Osteoblast (primary cell): ENCODE results near the gene PAX2. TPM values are rescaled to one million over a fixed set of nuclear protein-coding genes. Genes with fewer than 3 reads are reported as not detected.
"Not testable (repeated sequence)": the region's sequence is repeated elsewhere in the genome, so short reads cannot be mapped to it uniquely, and the experiment has no call there.

ENCODE experiments used
- DNase-seq: peaks from one replicate; pipeline ENCODE4 v3.0.0; 2011; ENCODE audit warnings: low spot score, mixed read lengths; ENCODE audit not compliant: insufficient read length; ENCODE audit errors: missing footprints
- H2AFZ ChIP-seq: 2 replicates; pipeline ENCODE4 v1.6.0; 2011; ENCODE audit warnings: mild to moderate bottlenecking, low read length
- H3K27ac ChIP-seq: 2 replicates; pipeline ENCODE4 v1.5.1; 2011; ENCODE audit warnings: mild to moderate bottlenecking, low read depth, low read length, moderate library complexity
- H3K27me3 ChIP-seq: 2 replicates; pipeline ENCODE4 v1.6.0; 2012; ENCODE audit warnings: mild to moderate bottlenecking, control low read depth, inconsistent platforms, low read length, moderate library complexity; ENCODE audit not compliant: insufficient read depth
- H3K36me3 ChIP-seq: 2 replicates; pipeline ENCODE4 v1.5.1; 2011; ENCODE audit warnings: mild to moderate bottlenecking, low read length, control low read depth, moderate library complexity; ENCODE audit not compliant: insufficient read depth
- H3K4me1 ChIP-seq: 2 replicates; pipeline ENCODE4 v1.5.1; 2011; ENCODE audit warnings: mild to moderate bottlenecking, low read length, control low read depth, moderate library complexity; ENCODE audit not compliant: insufficient read depth
- H3K4me2 ChIP-seq: 2 replicates; pipeline ENCODE4 v1.6.0; 2011; ENCODE audit warnings: mild to moderate bottlenecking, low read length; ENCODE audit not compliant: insufficient read depth
- H3K4me3 ChIP-seq: fragments of 200-600 bp; sonication (generic); 3 replicates; pipeline ENCODE4 v1.5.1; 2012; ENCODE audit warnings: mild to moderate bottlenecking, low read length, inconsistent platforms; ENCODE audit not compliant: insufficient read depth
- H3K79me2 ChIP-seq: 2 replicates; pipeline ENCODE4 v1.6.0; 2012; ENCODE audit warnings: mild to moderate bottlenecking, low read length, control low read depth, inconsistent platforms; ENCODE audit not compliant: insufficient read depth
- H3K9me3 ChIP-seq: 2 replicates; pipeline ENCODE4 v1.5.1; 2011; ENCODE audit warnings: low read depth, low read length, control low read depth
- H4K20me1 ChIP-seq: 2 replicates; pipeline ENCODE4 v1.6.0; 2012; ENCODE audit warnings: mild to moderate bottlenecking, low read length, control low read depth; ENCODE audit not compliant: insufficient read depth
- total RNA-seq: library from RNA; depleted of rRNA; stranded (reverse); fragments of >200 nt; gene quantifications from 2 replicates; pipeline ENCODE4 v1.2.3, GENCODE V29; 2012
- TF ChIP-seq, protein P1 (sequence below): IDR thresholded peaks from 2 replicates; pipeline ENCODE4 v1.5.1; 2011; ENCODE audit warnings: mild to moderate bottlenecking, low read depth, low read length, moderate library complexity; ENCODE audit errors: extremely low read depth

The PAX2 gene
- not detected in 2 replicates for total RNA-seq

DNA sequence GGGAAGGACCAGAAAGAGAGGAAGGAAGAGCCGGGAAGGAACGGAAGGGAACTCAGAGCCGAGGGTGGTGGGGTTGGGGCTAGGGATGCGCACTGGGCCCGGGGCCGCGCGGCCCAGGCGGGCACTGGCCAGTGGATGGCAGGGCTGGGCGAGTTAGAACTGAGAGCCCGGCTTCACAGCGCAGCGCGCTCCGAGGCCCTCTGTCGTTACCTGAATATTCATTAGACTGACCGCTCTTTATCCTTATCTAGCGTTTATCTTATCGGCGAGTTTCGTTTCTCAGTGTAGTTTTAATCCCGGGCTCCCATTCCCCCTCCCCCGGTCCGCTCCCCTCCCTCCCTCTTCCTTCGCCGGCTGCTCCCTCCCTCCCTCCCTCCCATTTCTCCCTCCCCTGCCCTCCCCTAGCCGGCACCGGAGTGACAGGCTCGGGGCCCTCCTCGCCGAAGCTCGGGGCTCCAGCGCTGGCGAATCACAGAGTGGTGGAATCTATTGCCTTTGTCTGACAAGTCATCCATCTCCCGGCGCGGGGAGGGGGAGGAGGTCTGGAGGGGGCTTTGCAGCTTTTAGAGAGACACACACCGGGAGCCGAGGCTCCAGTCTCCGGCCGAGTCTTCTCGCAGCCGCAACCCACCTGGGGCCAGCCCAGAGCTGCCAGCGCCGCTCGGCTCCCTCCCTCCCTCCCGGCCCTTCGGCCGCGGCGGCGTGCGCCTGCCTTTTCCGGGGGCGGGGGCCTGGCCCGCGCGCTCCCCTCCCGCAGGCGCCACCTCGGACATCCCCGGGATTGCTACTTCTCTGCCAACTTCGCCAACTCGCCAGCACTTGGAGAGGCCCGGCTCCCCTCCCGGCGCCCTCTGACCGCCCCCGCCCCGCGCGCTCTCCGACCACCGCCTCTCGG lies at the start of gene PAX2:
TSS of gene PAX2 (plus strand) at position 596 of the 895 bp plus-strand sequence. CDS start 679 bp downstream, outside the sequence.
- TF ChIP-seq, protein P1, sequence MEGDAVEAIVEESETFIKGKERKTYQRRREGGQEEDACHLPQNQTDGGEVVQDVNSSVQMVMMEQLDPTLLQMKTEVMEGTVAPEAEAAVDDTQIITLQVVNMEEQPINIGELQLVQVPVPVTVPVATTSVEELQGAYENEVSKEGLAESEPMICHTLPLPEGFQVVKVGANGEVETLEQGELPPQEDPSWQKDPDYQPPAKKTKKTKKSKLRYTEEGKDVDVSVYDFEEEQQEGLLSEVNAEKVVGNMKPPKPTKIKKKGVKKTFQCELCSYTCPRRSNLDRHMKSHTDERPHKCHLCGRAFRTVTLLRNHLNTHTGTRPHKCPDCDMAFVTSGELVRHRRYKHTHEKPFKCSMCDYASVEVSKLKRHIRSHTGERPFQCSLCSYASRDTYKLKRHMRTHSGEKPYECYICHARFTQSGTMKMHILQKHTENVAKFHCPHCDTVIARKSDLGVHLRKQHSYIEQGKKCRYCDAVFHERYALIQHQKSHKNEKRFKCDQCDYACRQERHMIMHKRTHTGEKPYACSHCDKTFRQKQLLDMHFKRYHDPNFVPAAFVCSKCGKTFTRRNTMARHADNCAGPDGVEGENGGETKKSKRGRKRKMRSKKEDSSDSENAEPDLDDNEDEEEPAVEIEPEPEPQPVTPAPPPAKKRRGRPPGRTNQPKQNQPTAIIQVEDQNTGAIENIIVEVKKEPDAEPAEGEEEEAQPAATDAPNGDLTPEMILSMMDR = no peak
- DNase-seq = peak; percentile 90
- no peak within 1 kb of the TSS for H2AFZ ChIP-seq
- no peak within 1 kb of the TSS for H3K4me2 ChIP-seq
- H3K9me3 ChIP-seq = no peaks in the 10 kb centered on the region
- H3K27me3 ChIP-seq = peaks cover 93% of the 10 kb centered on the region
- no peaks in the 10 kb centered on the region for H3K36me3 ChIP-seq
- H4K20me1 ChIP-seq = peaks cover 8% of the 10 kb centered on the region
- H3K4me3 ChIP-seq = no peak within 1 kb of the TSS
- no peaks in the 10 kb centered on the region for H3K4me1 ChIP-seq
- no peaks in the 10 kb centered on the region for H3K79me2 ChIP-seq
- H3K27ac ChIP-seq = no peak within 1 kb of the TSS

DNA sequence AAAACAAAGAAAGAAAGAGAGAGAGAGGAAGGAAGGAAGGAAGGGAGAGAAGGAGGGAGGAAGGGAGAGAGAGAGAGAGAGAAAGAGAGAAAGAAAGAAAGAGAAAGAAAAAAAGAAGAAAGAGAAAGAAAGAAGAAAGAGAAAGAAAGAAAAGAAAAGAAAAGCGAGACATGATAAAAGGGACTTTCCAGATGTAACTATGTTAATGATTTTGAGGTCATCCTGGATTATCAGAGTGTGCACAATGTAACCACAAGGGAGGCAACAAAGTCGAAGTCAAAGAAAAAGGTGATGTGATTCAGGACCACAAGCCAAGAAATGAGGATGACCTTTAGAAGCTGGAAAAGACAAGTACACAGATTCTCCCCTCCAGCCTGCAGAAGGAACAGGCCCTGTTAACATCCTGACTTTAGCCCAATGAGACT lies 48.9 kb upstream of the PAX2 start:
- Histone ChIP-seq H3K4me1 (no peaks in the 10 kb centered on the region), H3K27me3 (peaks cover 28% of the 10 kb centered on the region), H3K27ac (no peak overlapping the region), H4K20me1 (no peaks in the 10 kb centered on the region), H3K9me3 (no peaks in the 10 kb centered on the region), H3K4me3 (no peak overlapping the region), H2AFZ (no peak overlapping the region), H3K36me3 (no peaks in the 10 kb centered on the region), H3K4me2 (no peak overlapping the region), H3K79me2 (no peaks in the 10 kb centered on the region)
- no peak for DNase-seq
- TF ChIP-seq, protein P1 = no peak

GRCh38 chr10:100697070-100697469 lies 48.3 kb upstream of the PAX2 start:
- Histone ChIP-seq H2AFZ (no peak overlapping the region), H3K4me3 (no peak overlapping the region), H3K4me2 (no peak overlapping the region), H3K27ac (no peak overlapping the region), H3K36me3 (no peaks in the 10 kb centered on the region), H3K9me3 (no peaks in the 10 kb centered on the region), H3K27me3 (peaks cover 28% of the 10 kb centered on the region), H3K79me2 (no peaks in the 10 kb centered on the region), H3K4me1 (no peaks in the 10 kb centered on the region), H4K20me1 (no peaks in the 10 kb centered on the region)
- no peak for DNase-seq
- TF ChIP-seq, protein P1 = no peak

GRCh38 chr10:100697631-100698030 lies 47.8 kb upstream of the PAX2 start:
- no peaks in the 10 kb centered on the region for H3K79me2 ChIP-seq
- H3K4me3 ChIP-seq = no peak overlapping the region
- no peak overlapping the region for H3K27ac ChIP-seq
- no peak overlapping the region for H2AFZ ChIP-seq
- H3K36me3 ChIP-seq = no peaks in the 10 kb centered on the region
- DNase-seq = no peak
- H3K4me2 ChIP-seq = no peak overlapping the region
- no peaks in the 10 kb centered on the region for H3K4me1 ChIP-seq
- H3K9me3 ChIP-seq = no peaks in the 10 kb centered on the region
- no peaks in the 10 kb centered on the region for H4K20me1 ChIP-seq
- peaks cover 28% of the 10 kb centered on the region for H3K27me3 ChIP-seq
- TF ChIP-seq, protein P1 = no peak

DNA sequence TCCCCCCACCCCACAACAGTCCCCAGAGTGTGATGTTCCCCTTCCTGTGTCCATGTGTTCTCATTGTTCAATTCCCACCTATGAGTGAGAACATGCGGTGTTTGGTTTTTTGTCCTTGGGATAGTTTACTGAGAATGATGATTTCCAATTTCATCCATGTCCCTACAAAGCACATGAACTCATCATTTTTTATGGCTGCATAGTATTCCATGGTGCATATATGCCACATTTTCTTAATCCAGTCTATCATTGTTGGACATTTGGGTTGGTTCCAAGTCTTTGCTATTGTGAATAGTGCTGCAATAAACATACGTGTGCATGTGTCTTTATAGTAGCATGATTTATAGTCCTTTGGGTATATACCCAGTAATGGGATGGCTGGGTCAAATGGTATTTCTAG lies 43.7 kb upstream of the PAX2 start:
- not testable (repeated sequence) for DNase-seq, H3K4me3 ChIP-seq, H3K9me3 ChIP-seq, H3K36me3 ChIP-seq, H3K4me1 ChIP-seq, H3K79me2 ChIP-seq, H2AFZ ChIP-seq, H3K27ac ChIP-seq, H3K4me2 ChIP-seq, H4K20me1 ChIP-seq
- peaks cover 35% of the 10 kb centered on the region for H3K27me3 ChIP-seq
